Measurements from ENCODE around the gene PLEKHG5. TPM values are rescaled to one million over a fixed set of nuclear protein-coding genes. Genes with fewer than 3 reads are reported as not detected.

PLEKHG5 gene
- total and polyA plus RNA-seq, 2 experiments from 2014 or later: 9.6 to 34.8 TPM

DNA sequence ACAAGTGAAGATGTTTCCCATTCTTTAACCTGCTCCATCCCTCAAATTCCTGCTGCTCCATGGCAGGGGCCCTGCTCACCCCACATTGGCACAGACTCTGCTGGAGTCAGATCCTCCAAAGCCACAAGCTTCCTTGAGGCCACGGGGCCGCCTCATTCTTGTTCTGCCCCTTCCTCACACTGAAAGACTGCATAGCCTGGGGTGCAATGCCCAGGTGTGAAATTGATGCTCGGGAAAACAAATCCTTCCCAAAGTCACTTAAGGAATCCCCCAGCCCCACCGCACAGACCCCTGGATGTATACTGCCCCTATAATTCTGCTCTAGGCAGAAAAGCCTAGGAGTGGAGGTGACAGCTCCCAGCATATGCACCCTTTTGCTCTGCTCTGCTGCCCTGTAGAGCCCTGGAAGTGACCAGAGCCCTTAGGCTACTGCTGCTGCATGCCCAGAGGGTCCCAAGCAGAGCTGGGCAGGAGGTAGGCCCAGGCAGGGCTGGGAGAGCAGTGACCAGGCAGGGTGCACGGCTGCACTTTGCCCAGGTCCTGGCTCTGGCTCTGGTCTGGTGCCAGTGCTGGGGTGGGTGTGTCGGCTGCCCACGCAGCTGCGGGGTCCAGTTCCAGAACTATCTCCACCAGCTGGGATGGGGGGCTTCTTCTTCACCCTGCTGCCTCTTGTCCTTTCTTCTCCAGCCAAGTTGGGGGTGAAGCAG, 73.4 kb downstream of the PLEKHG5 start:
- Histone ChIP-seq H3K36me3 (no peaks in the 10 kb centered on the region), H3K4me3 (no peak overlapping the region), H3K4me1 (ENCODE audit: low read depth) (peaks cover 2% of the 10 kb centered on the region), H3K9me3 (ENCODE audit: low read depth) (no peaks in the 10 kb centered on the region), H3K27ac (no peak overlapping the region), H3K27me3 (peaks cover 99% of the 10 kb centered on the region)
- DNase-seq (ENCODE audit: low read depth in 1 of 2, low spot score in 1 of 2): no peak
- TF ChIP-seq, protein P1, sequence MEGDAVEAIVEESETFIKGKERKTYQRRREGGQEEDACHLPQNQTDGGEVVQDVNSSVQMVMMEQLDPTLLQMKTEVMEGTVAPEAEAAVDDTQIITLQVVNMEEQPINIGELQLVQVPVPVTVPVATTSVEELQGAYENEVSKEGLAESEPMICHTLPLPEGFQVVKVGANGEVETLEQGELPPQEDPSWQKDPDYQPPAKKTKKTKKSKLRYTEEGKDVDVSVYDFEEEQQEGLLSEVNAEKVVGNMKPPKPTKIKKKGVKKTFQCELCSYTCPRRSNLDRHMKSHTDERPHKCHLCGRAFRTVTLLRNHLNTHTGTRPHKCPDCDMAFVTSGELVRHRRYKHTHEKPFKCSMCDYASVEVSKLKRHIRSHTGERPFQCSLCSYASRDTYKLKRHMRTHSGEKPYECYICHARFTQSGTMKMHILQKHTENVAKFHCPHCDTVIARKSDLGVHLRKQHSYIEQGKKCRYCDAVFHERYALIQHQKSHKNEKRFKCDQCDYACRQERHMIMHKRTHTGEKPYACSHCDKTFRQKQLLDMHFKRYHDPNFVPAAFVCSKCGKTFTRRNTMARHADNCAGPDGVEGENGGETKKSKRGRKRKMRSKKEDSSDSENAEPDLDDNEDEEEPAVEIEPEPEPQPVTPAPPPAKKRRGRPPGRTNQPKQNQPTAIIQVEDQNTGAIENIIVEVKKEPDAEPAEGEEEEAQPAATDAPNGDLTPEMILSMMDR (IDR thresholded peaks at IDR 0.05; ENCODE audit: low read depth, low read length): no peak

Other genes starting within 250 kb of the PLEKHG5 start
- gene HES3, start 247.5 kb downstream of the PLEKHG5 start, total RNA-seq: not detected in 2 replicates
- gene HES3, start 247.5 kb downstream of the PLEKHG5 start, polyA plus RNA-seq: not detected in 2 replicates
- gene GPR153, start 230.6 kb downstream of the PLEKHG5 start, total RNA-seq: 22.7 and 32.7 TPM in 2 replicates
- gene GPR153, start 230.6 kb downstream of the PLEKHG5 start, polyA plus RNA-seq: 21.0 and 30.3 TPM in 2 replicates
- 11.8 and 24.2 TPM in 2 replicates for gene ACOT7, start 97.9 kb downstream of the PLEKHG5 start, total RNA-seq
- 22.3 and 51.2 TPM in 2 replicates for gene ACOT7, start 97.9 kb downstream of the PLEKHG5 start, polyA plus RNA-seq
- gene HES2, start 71.7 kb downstream of the PLEKHG5 start, total RNA-seq: not detected in 2 replicates
- gene HES2, start 71.7 kb downstream of the PLEKHG5 start, polyA plus RNA-seq: 0.09 TPM in 1 of 2 replicates, not detected in the other
- gene ESPN, start 66.9 kb downstream of the PLEKHG5 start, total RNA-seq: 9.7 and 18.1 TPM in 2 replicates
- gene ESPN, start 66.9 kb downstream of the PLEKHG5 start, polyA plus RNA-seq: 8.0 and 9.7 TPM in 2 replicates
- 24.4 and 31.4 TPM in 2 replicates for gene TNFRSF25, start 25.5 kb downstream of the PLEKHG5 start, total RNA-seq
- 11.3 and 11.8 TPM in 2 replicates for gene TNFRSF25, start 25.5 kb downstream of the PLEKHG5 start, polyA plus RNA-seq
- 22.4 and 33.2 TPM in 2 replicates for gene NOL9, start 62.8 kb upstream of the PLEKHG5 start, total RNA-seq
- gene NOL9, start 62.8 kb upstream of the PLEKHG5 start, polyA plus RNA-seq: 12.9 and 16.7 TPM in 2 replicates
- gene TAS1R1, start 63.6 kb upstream of the PLEKHG5 start, total RNA-seq: not detected in 2 replicates
- gene TAS1R1, start 63.6 kb upstream of the PLEKHG5 start, polyA plus RNA-seq: 0.17 TPM in 1 of 2 replicates, not detected in the other
- 38.5 and 46.3 TPM in 2 replicates for gene ZBTB48, start 88.3 kb upstream of the PLEKHG5 start, total RNA-seq
- gene ZBTB48, start 88.3 kb upstream of the PLEKHG5 start, polyA plus RNA-seq: 22.4 and 28.8 TPM in 2 replicates
- gene KLHL21, start 111.2 kb upstream of the PLEKHG5 start, total RNA-seq: 62.7 and 90.5 TPM in 2 replicates
- gene KLHL21, start 111.2 kb upstream of the PLEKHG5 start, polyA plus RNA-seq: 37.3 and 40.6 TPM in 2 replicates
- gene PHF13, start 122.1 kb upstream of the PLEKHG5 start, total RNA-seq: 20.6 and 31.6 TPM in 2 replicates
- gene PHF13, start 122.1 kb upstream of the PLEKHG5 start, polyA plus RNA-seq: 16.8 and 25.9 TPM in 2 replicates
- gene THAP3, start 133.2 kb upstream of the PLEKHG5 start, total RNA-seq: 46.0 and 55.5 TPM in 2 replicates
- 35.1 and 43.7 TPM in 2 replicates for gene THAP3, start 133.2 kb upstream of the PLEKHG5 start, polyA plus RNA-seq
- 48.8 and 67.9 TPM in 2 replicates for gene DNAJC11, start 210.1 kb upstream of the PLEKHG5 start, total RNA-seq
- gene DNAJC11, start 210.1 kb upstream of the PLEKHG5 start, polyA plus RNA-seq: 54.3 and 64.7 TPM in 2 replicates

Measured in cardiac muscle cell (in vitro differentiated cells and primary cell).